Measurements from ENCODE around the gene KRT222.

The KRT222 gene

DNA sequence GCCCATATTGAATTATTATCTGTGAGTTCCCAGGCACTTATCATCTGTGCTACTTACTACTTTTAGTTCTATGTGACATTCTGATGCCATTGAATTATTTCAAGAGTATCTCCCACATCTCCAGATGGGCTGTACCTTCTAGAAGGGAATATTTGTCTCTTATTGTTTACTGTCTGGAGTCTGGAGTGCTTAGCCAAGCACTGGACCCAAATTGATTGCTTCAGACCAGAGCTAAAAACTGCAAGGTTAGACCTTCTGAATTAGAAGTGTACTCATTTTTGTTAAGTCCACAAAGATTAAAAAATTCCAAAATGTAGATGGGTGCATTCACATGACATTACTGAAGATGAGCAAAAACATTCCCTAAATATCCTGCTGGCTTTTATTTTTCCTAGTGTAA is 16.0 kb upstream of the KRT222 start:
- TF ChIP-seq CTCF (conservative IDR thresholded peaks at IDR 0.05; ENCODE audit: low read depth, low read length), result no peak
- DNase-seq (ENCODE audit: low read depth), result no peak
- no peak overlapping the region for H3K4me3 ChIP-seq (ENCODE audit: low read length)

DNA sequence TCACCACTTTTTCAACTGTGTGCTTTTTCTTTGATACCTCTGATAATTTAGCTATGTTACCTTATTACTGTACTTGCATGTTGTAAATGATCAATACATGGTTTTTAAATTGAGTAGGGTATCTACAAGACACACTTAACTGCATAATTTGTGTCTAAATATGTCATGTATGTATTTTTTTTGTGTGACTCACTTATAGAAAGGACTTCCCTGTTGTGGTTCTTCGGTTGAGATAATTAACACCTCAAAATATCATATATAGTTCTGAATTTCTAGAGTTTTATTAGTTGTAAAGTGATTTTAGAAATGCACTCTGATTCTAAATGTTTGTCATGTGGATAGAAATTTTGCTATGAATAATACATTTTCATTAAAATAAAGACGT is 14.5 kb upstream of the KRT222 start:
- no peak for TF ChIP-seq CTCF (conservative IDR thresholded peaks at IDR 0.05; ENCODE audit: low read depth, low read length)
- no peak overlapping the region for H3K4me3 ChIP-seq (ENCODE audit: low read length)
- DNase-seq (ENCODE audit: low read depth), result no peak

- DNase-seq (ENCODE audit: low read depth), result no peak
These were observed 14.0 kb upstream of the KRT222 start for GRCh38 chr17:40678902-40679522.

DNA sequence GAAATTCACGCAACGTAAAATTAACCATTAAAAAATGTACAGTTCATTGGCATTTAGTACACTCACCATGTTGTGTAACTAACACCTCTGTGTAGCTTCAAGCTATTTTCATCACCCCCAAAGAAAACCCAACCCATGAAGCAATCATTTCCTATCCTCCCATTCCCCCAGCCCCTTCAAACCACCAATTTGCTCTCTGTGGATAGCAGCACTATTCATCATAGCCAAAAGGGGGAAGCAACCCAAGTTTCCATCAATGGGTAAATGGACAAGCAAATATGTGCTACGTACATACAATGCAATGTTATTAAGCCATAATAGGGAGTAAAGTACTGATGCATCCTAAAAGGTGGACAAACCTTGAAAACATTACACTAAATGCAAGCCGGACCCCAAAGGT is 10.9 kb upstream of the KRT222 start:
- no peak for TF ChIP-seq CTCF (conservative IDR thresholded peaks at IDR 0.05; ENCODE audit: low read depth, low read length)
- no peak for DNase-seq (ENCODE audit: low read depth)
- no peak overlapping the region for H3K4me3 ChIP-seq (ENCODE audit: low read length)

More at GRCh38 chr17:40678902-40679522, 14.0 kb upstream of the KRT222 start:
- TF ChIP-seq CTCF (conservative IDR thresholded peaks at IDR 0.05; ENCODE audit: low read depth, low read length), result no peak
- H3K4me3 ChIP-seq (ENCODE audit: low read length), result no peak overlapping the region

DNA sequence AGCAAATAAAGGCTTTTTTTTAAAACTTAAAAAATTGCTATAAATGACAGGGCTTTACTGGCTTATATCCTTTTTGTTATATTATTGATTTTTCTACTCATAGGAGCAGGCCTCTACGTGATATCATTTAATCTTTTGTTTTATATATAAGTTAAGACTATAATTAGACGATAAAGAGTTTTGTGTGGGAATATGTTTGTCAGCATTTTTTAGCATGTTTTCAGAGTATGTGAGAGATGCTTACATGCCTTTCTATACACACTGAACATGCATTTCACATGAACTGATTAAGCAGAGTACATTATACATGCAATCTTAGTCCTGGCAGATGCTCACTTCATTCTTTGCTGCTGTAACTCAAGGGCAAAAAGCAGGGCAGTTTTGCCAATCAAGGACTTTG is 7.7 kb upstream of the KRT222 start:
- TF ChIP-seq CTCF (conservative IDR thresholded peaks at IDR 0.05; ENCODE audit: low read depth, low read length), result no peak
- DNase-seq (ENCODE audit: low read depth), result no peak
- no peak overlapping the region for H3K4me3 ChIP-seq (ENCODE audit: low read length)

DNA sequence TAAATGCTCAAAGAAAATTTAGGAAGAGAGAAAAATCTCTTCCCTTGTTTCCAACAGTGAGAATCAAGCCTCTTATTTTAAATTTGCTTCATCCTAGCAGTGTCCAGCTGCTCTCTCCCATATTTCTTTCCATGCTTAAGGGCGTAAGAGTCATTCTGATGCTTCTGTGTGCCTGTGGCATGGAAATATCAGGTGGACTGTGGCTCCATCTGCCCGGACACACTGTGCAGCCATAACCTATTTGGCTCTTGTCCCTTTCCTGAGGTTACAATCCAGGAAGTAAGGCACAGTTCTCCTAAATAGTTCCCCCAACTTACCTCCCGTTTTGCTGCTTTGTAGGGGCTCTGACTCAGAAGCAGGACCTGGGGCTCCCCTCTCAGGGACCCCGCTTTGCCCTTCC is 6.3 kb upstream of the KRT222 start:
- DNase-seq (ENCODE audit: low read depth), result no peak
- no peak for TF ChIP-seq CTCF (conservative IDR thresholded peaks at IDR 0.05; ENCODE audit: low read depth, low read length)
- no peak overlapping the region for H3K4me3 ChIP-seq (ENCODE audit: low read length)

GRCh38 chr17:40666331-40666730 is 1.4 kb upstream of the KRT222 start:
- TF ChIP-seq CTCF (conservative IDR thresholded peaks at IDR 0.05; ENCODE audit: low read depth, low read length), result no peak
- DNase-seq (ENCODE audit: low read depth), result no peak
- H3K4me3 ChIP-seq (ENCODE audit: low read length), result no peak overlapping the region
